ENCODE data around the gene ADRA2A. TPM values are rescaled to one million over a fixed set of nuclear protein-coding genes. Genes with fewer than 3 reads are reported as not detected.

ADRA2A gene
- polyA plus RNA-seq, 1 donor (not counting 4 experiments of a cell fraction or from before 2014, with no cell fraction given), result not detected

DNA sequence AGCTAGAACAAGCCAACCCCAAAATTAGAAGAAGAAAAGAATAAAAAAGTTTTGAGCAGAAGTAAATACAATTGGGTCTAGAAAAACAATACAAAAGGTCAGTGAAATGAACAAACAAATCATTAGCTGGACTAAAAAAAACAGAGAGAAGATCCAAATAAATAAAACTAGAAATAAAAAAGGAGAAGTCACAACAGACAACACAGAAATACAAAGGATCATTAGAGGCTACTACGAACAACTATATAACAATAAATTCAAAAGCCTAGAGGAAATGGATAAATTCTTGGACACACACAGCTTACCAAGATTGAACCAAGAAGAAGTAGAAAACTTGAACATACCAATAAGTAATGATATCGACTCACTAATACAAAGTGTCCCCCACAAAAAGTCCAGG, 13.4 kb upstream of the ADRA2A start:
- Histone ChIP-seq H3K4me3 (ENCODE audit: control insufficient read depth in 2 of 3, extremely low read depth in 1 of 3, insufficient read depth in 2 of 3, low read depth in 1 of 3, low read length in 3 of 3) (no peak overlapping the region), H4K20me1 (ENCODE audit: control insufficient read depth, extremely low read depth, insufficient read depth, low read length) (no peaks in the 10 kb centered on the region), H3K4me1 (ENCODE audit: control insufficient read depth, extremely low read depth, insufficient read depth, low read length) (no peaks in the 10 kb centered on the region), H2AFZ (ENCODE audit: control insufficient read depth, low read length) (no peak overlapping the region), H3K9me3 (ENCODE audit: control insufficient read depth, low read depth, low read length) (no peaks in the 10 kb centered on the region), H3K79me2 (ENCODE audit: control insufficient read depth, insufficient read depth, low read length) (no peaks in the 10 kb centered on the region), H3K36me3 (ENCODE audit: control insufficient read depth in 2 of 2, extremely low read depth in 1 of 2, insufficient read depth in 2 of 2, low read length in 2 of 2) (no peaks in the 10 kb centered on the region), H3K4me2 (ENCODE audit: control insufficient read depth, extremely low read depth, insufficient read depth, low read depth, low read length) (no peak overlapping the region), H3K9ac (ENCODE audit: control insufficient read depth, extremely low read depth, insufficient read depth, low read length) (no peak overlapping the region), H3K27me3 (ENCODE audit: control insufficient read depth, extremely low read depth, insufficient read depth, low read length) (no peaks in the 10 kb centered on the region), H3K9me1 (ENCODE audit: control insufficient read depth, extremely low read depth, insufficient read depth, low read length) (no peaks in the 10 kb centered on the region), H3K27ac (ENCODE audit: control insufficient read depth, insufficient read depth, low read length) (no peak overlapping the region)
- dilution Hi-C loops (cut with MboI; ENCODE audit: extremely low pct_ligation_motif_present, low sequenced_read_pairs), result no loop called here
- FAIRE-seq (no peak), DNase-seq (ENCODE audit: low read depth, low spot score) (no peak)
- TF ChIP-seq, protein P1, sequence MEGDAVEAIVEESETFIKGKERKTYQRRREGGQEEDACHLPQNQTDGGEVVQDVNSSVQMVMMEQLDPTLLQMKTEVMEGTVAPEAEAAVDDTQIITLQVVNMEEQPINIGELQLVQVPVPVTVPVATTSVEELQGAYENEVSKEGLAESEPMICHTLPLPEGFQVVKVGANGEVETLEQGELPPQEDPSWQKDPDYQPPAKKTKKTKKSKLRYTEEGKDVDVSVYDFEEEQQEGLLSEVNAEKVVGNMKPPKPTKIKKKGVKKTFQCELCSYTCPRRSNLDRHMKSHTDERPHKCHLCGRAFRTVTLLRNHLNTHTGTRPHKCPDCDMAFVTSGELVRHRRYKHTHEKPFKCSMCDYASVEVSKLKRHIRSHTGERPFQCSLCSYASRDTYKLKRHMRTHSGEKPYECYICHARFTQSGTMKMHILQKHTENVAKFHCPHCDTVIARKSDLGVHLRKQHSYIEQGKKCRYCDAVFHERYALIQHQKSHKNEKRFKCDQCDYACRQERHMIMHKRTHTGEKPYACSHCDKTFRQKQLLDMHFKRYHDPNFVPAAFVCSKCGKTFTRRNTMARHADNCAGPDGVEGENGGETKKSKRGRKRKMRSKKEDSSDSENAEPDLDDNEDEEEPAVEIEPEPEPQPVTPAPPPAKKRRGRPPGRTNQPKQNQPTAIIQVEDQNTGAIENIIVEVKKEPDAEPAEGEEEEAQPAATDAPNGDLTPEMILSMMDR (optimal IDR thresholded peaks at IDR 0.05 in 1 of 3, IDR thresholded peaks at IDR 0.05 in 1 of 3, conservative IDR thresholded peaks at IDR 0.05 in 1 of 3; ENCODE audit: extremely low read depth in 1 of 3, insufficient read depth in 2 of 3, low read length in 3 of 3), result no peak
- TF ChIP-seq EZH2 (IDR thresholded peaks at IDR 0.05; ENCODE audit: low read length), result no peak

DNA sequence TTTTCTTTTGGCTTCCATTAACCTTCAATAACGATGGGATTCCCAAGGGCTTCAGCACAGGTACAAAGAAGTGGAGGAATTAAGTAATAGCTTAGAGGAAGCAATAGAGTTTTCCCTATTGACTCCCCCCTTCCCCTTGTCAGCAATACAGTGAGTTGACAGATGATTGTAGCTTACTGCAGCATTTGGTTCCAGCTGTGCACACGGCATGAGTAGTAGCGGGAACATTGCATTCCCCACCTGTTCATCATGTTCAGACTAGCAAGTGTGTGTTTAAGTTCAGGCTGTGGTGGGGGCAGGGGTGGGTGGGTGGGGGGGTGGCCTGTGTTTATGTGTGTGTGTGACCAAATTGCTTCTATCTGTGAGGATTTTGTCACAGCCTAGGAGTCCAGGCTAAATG, 4.6 kb upstream of the ADRA2A start:
- Histone ChIP-seq H3K79me2 (ENCODE audit: control insufficient read depth, insufficient read depth, low read length) (no peaks in the 10 kb centered on the region), H3K27me3 (ENCODE audit: control insufficient read depth, extremely low read depth, insufficient read depth, low read length) (peaks cover 32% of the 10 kb centered on the region), H3K36me3 (ENCODE audit: control insufficient read depth in 2 of 2, extremely low read depth in 1 of 2, insufficient read depth in 2 of 2, low read length in 2 of 2) (no peaks in the 10 kb centered on the region), H3K4me3 (ENCODE audit: control insufficient read depth in 2 of 3, extremely low read depth in 1 of 3, insufficient read depth in 2 of 3, low read depth in 1 of 3, low read length in 3 of 3) (no peak overlapping the region), H3K27ac (ENCODE audit: control insufficient read depth, insufficient read depth, low read length) (no peak overlapping the region), H2AFZ (ENCODE audit: control insufficient read depth, low read length) (no peak overlapping the region), H3K9ac (ENCODE audit: control insufficient read depth, extremely low read depth, insufficient read depth, low read length) (no peak overlapping the region), H3K4me1 (ENCODE audit: control insufficient read depth, extremely low read depth, insufficient read depth, low read length) (no peaks in the 10 kb centered on the region), H4K20me1 (ENCODE audit: control insufficient read depth, extremely low read depth, insufficient read depth, low read length) (no peaks in the 10 kb centered on the region), H3K4me2 (ENCODE audit: control insufficient read depth, extremely low read depth, insufficient read depth, low read depth, low read length) (no peak overlapping the region), H3K9me1 (ENCODE audit: control insufficient read depth, extremely low read depth, insufficient read depth, low read length) (no peaks in the 10 kb centered on the region), H3K9me3 (ENCODE audit: control insufficient read depth, low read depth, low read length) (no peaks in the 10 kb centered on the region)
- TF ChIP-seq, protein P1 (optimal IDR thresholded peaks at IDR 0.05 in 1 of 3, IDR thresholded peaks at IDR 0.05 in 1 of 3, conservative IDR thresholded peaks at IDR 0.05 in 1 of 3; ENCODE audit: extremely low read depth in 1 of 3, insufficient read depth in 2 of 3, low read length in 3 of 3), result no peak
- no peak for TF ChIP-seq EZH2 (IDR thresholded peaks at IDR 0.05; ENCODE audit: low read length)
- DNase-seq (ENCODE audit: low read depth, low spot score) (no peak), FAIRE-seq (no peak)
- dilution Hi-C loops (cut with MboI; ENCODE audit: extremely low pct_ligation_motif_present, low sequenced_read_pairs), result no loop called here
